ENCODE data around the gene PHRF1.

Gene PHRF1

GRCh38 chr11:533586-534395 is 42.5 kb upstream of the PHRF1 start:
- Histone ChIP-seq H3K27me3 (ENCODE audit: control insufficient read depth in 5 of 5, insufficient read depth in 4 of 5, low read length in 5 of 5) (peaks cover 0 to 9% (median 7%) of the 10 kb centered on the region in 5 donors), H3K9me3 (ENCODE audit: control insufficient read depth in 5 of 5, low read length in 5 of 5) (no peaks in the 10 kb centered on the region), H3K36me3 (ENCODE audit: control insufficient read depth in 5 of 5, insufficient read depth in 5 of 5, low read length in 5 of 5) (peaks cover 0 to 37% (median 29%) of the 10 kb centered on the region in 5 donors), H3K9ac (ENCODE audit: low read length in 5 of 5) (peak overlapping the region in 4 of 5 donors; percentile 77 to 90 (median 84)), H3K27ac (ENCODE audit: low read depth, low read length) (no peak overlapping the region), H3K4me3 (ENCODE audit: low read depth in 1 of 5, low read length in 5 of 5) (peak overlapping the region in 3 of 5 donors; percentile 74 to 85 (median 84)), H3K4me1 (ENCODE audit: control insufficient read depth in 5 of 5, insufficient read depth in 5 of 5, low read length in 5 of 5) (peaks cover 6 to 52% (median 37%) of the 10 kb centered on the region in 5 donors)

GRCh38 chr11:534396-535209 is 41.7 kb upstream of the PHRF1 start:
- Histone ChIP-seq H3K9ac (ENCODE audit: low read length in 5 of 5) (peak overlapping the region in 4 of 5 donors; percentile 77 to 90 (median 84)), H3K9me3 (ENCODE audit: control insufficient read depth in 5 of 5, low read length in 5 of 5) (no peaks in the 10 kb centered on the region), H3K27ac (ENCODE audit: low read depth, low read length) (no peak overlapping the region), H3K4me1 (ENCODE audit: control insufficient read depth in 5 of 5, insufficient read depth in 5 of 5, low read length in 5 of 5) (peaks cover 6 to 52% (median 37%) of the 10 kb centered on the region in 5 donors), H3K27me3 (ENCODE audit: control insufficient read depth in 5 of 5, insufficient read depth in 4 of 5, low read length in 5 of 5) (peaks cover 0 to 9% (median 7%) of the 10 kb centered on the region in 5 donors), H3K4me3 (ENCODE audit: low read depth in 1 of 5, low read length in 5 of 5) (peak overlapping the region in 4 of 5 donors; percentile 73 to 85 (median 79)), H3K36me3 (ENCODE audit: control insufficient read depth in 5 of 5, insufficient read depth in 5 of 5, low read length in 5 of 5) (peaks cover 0 to 34% (median 29%) of the 10 kb centered on the region in 5 donors)

GRCh38 chr11:535210-535518 is 41.1 kb upstream of the PHRF1 start:
- H3K9ac ChIP-seq (ENCODE audit: low read length in 5 of 5) = peak overlapping the region in 1 of 5 donors; percentile 83
- H3K27me3 ChIP-seq (ENCODE audit: control insufficient read depth in 5 of 5, insufficient read depth in 4 of 5, low read length in 5 of 5) = peaks cover 0 to 12% (median 9%) of the 10 kb centered on the region in 5 donors
- H3K9me3 ChIP-seq (ENCODE audit: control insufficient read depth in 5 of 5, low read length in 5 of 5) = no peaks in the 10 kb centered on the region
- H3K4me1 ChIP-seq (ENCODE audit: control insufficient read depth in 5 of 5, insufficient read depth in 5 of 5, low read length in 5 of 5) = peaks cover 6 to 52% (median 37%) of the 10 kb centered on the region in 5 donors
- H3K27ac ChIP-seq (ENCODE audit: low read depth, low read length) = no peak overlapping the region
- peaks cover 0 to 31% (median 29%) of the 10 kb centered on the region in 5 donors for H3K36me3 ChIP-seq (ENCODE audit: control insufficient read depth in 5 of 5, insufficient read depth in 5 of 5, low read length in 5 of 5)
- peak overlapping the region in 3 of 5 donors; percentile 74 to 85 (median 84) for H3K4me3 ChIP-seq (ENCODE audit: low read depth in 1 of 5, low read length in 5 of 5)

- H3K4me1 ChIP-seq (ENCODE audit: control insufficient read depth in 5 of 5, insufficient read depth in 5 of 5, low read length in 5 of 5) = peaks cover 6 to 52% (median 37%) of the 10 kb centered on the region in 5 donors
Observed at GRCh38 chr11:535519-536454, 40.5 kb upstream of the PHRF1 start, which contains the start of gene HRAS. Gene HRAS (minus strand): TSS chr11:535576.

GRCh38 chr11:536841-537621 is 39.2 kb upstream of the PHRF1 start, which contains the start of gene LRRC56:
Gene LRRC56 (plus strand): TSS chr11:537527. CDS start chr11:540685, 3,158 bp downstream.
- H3K4me3 ChIP-seq (ENCODE audit: low read depth in 1 of 5, low read length in 5 of 5) = peak within 1 kb of the TSS in 4 of 5 donors; percentile 2 to 78 (median 56)
- no peaks in the 10 kb centered on the region for H3K9me3 ChIP-seq (ENCODE audit: control insufficient read depth in 5 of 5, low read length in 5 of 5)
- H3K27me3 ChIP-seq (ENCODE audit: control insufficient read depth in 5 of 5, insufficient read depth in 4 of 5, low read length in 5 of 5) = peaks cover 0 to 12% (median 9%) of the 10 kb centered on the region in 5 donors
- H3K4me1 ChIP-seq (ENCODE audit: control insufficient read depth in 5 of 5, insufficient read depth in 5 of 5, low read length in 5 of 5) = peaks cover 6 to 50% (median 37%) of the 10 kb centered on the region in 5 donors
- no peak within 1 kb of the TSS for H3K27ac ChIP-seq (ENCODE audit: low read depth, low read length)
- peaks cover 0 to 18% (median 16%) of the 10 kb centered on the region in 5 donors for H3K36me3 ChIP-seq (ENCODE audit: control insufficient read depth in 5 of 5, insufficient read depth in 5 of 5, low read length in 5 of 5)
- H3K9ac ChIP-seq (ENCODE audit: low read length in 5 of 5) = no peak within 1 kb of the TSS

More at GRCh38 chr11:535519-536454, 40.5 kb upstream of the PHRF1 start, which contains the start of gene HRAS:
- H3K27ac ChIP-seq (ENCODE audit: low read depth, low read length) = no peak within 1 kb of the TSS
- peak within 1 kb of the TSS in 4 of 5 donors; percentile 73 to 85 (median 79) for H3K4me3 ChIP-seq (ENCODE audit: low read depth in 1 of 5, low read length in 5 of 5)
- H3K36me3 ChIP-seq (ENCODE audit: control insufficient read depth in 5 of 5, insufficient read depth in 5 of 5, low read length in 5 of 5) = peaks cover 0 to 29% (median 28%) of the 10 kb centered on the region in 5 donors
- no peaks in the 10 kb centered on the region for H3K9me3 ChIP-seq (ENCODE audit: control insufficient read depth in 5 of 5, low read length in 5 of 5)
- H3K27me3 ChIP-seq (ENCODE audit: control insufficient read depth in 5 of 5, insufficient read depth in 4 of 5, low read length in 5 of 5) = peaks cover 0 to 12% (median 9%) of the 10 kb centered on the region in 5 donors
- H3K9ac ChIP-seq (ENCODE audit: low read length in 5 of 5) = peak within 1 kb of the TSS in 4 of 5 donors; percentile 77 to 90 (median 84)

GRCh38 chr11:537622-538430 is 38.4 kb upstream of the PHRF1 start:
- peaks cover 0 to 10% (median 8%) of the 10 kb centered on the region in 5 donors for H3K36me3 ChIP-seq (ENCODE audit: control insufficient read depth in 5 of 5, insufficient read depth in 5 of 5, low read length in 5 of 5)
- H3K9ac ChIP-seq (ENCODE audit: low read length in 5 of 5) = no peak overlapping the region
- H3K27ac ChIP-seq (ENCODE audit: low read depth, low read length) = no peak overlapping the region
- peaks cover 2 to 42% (median 37%) of the 10 kb centered on the region in 5 donors for H3K4me1 ChIP-seq (ENCODE audit: control insufficient read depth in 5 of 5, insufficient read depth in 5 of 5, low read length in 5 of 5)
- peak overlapping the region in 3 of 5 donors; percentile 48 to 78 (median 65) for H3K4me3 ChIP-seq (ENCODE audit: low read depth in 1 of 5, low read length in 5 of 5)
- no peaks in the 10 kb centered on the region for H3K9me3 ChIP-seq (ENCODE audit: control insufficient read depth in 5 of 5, low read length in 5 of 5)
- peaks cover 0 to 12% (median 9%) of the 10 kb centered on the region in 5 donors for H3K27me3 ChIP-seq (ENCODE audit: control insufficient read depth in 5 of 5, insufficient read depth in 4 of 5, low read length in 5 of 5)

GRCh38 chr11:538431-539051 is 37.7 kb upstream of the PHRF1 start:
- Histone ChIP-seq H3K4me3 (ENCODE audit: low read depth in 1 of 5, low read length in 5 of 5) (no peak overlapping the region), H3K4me1 (ENCODE audit: control insufficient read depth in 5 of 5, insufficient read depth in 5 of 5, low read length in 5 of 5) (peaks cover 2 to 35% (median 34%) of the 10 kb centered on the region in 5 donors), H3K36me3 (ENCODE audit: control insufficient read depth in 5 of 5, insufficient read depth in 5 of 5, low read length in 5 of 5) (peaks cover 0 to 4% (median 2%) of the 10 kb centered on the region in 5 donors), H3K27me3 (ENCODE audit: control insufficient read depth in 5 of 5, insufficient read depth in 4 of 5, low read length in 5 of 5) (peaks cover 0 to 12% (median 9%) of the 10 kb centered on the region in 5 donors), H3K27ac (ENCODE audit: low read depth, low read length) (no peak overlapping the region), H3K9ac (ENCODE audit: low read length in 5 of 5) (no peak overlapping the region), H3K9me3 (ENCODE audit: control insufficient read depth in 5 of 5, low read length in 5 of 5) (no peaks in the 10 kb centered on the region)

GRCh38 chr11:539971-540481 is 36.2 kb upstream of the PHRF1 start:
- H3K36me3 ChIP-seq (ENCODE audit: control insufficient read depth in 5 of 5, insufficient read depth in 5 of 5, low read length in 5 of 5) = no peaks in the 10 kb centered on the region
- no peak overlapping the region for H3K4me3 ChIP-seq (ENCODE audit: low read depth in 1 of 5, low read length in 5 of 5)
- no peaks in the 10 kb centered on the region for H3K9me3 ChIP-seq (ENCODE audit: control insufficient read depth in 5 of 5, low read length in 5 of 5)
- H3K9ac ChIP-seq (ENCODE audit: low read length in 5 of 5) = no peak overlapping the region
- peaks cover 0 to 22% (median 20%) of the 10 kb centered on the region in 5 donors for H3K4me1 ChIP-seq (ENCODE audit: control insufficient read depth in 5 of 5, insufficient read depth in 5 of 5, low read length in 5 of 5)
- no peak overlapping the region for H3K27ac ChIP-seq (ENCODE audit: low read depth, low read length)
- H3K27me3 ChIP-seq (ENCODE audit: control insufficient read depth in 5 of 5, insufficient read depth in 4 of 5, low read length in 5 of 5) = peaks cover 0 to 12% (median 9%) of the 10 kb centered on the region in 5 donors

All from subcutaneous abdominal adipose tissue (tissue), 5 donors.